Measurements from ENCODE around the gene GPAM.
"Not testable (repeated sequence)": the region's sequence is repeated elsewhere in the genome, so short reads cannot be mapped to it uniquely, and the experiment has no call there.

The GPAM gene

GRCh38 chr10:112214298-112214926, 30.8 kb upstream of the GPAM start:
- no peak for DNase-seq

- DNase-seq, result no peak
Measured at GRCh38 chr10:112213836-112214235, 30.3 kb upstream of the GPAM start.

GRCh38 chr10:112213098-112213823, 29.7 kb upstream of the GPAM start:
- DNase-seq, result no peak

- no peak for DNase-seq
Measured at GRCh38 chr10:112210666-112211065, 27.1 kb upstream of the GPAM start.

GRCh38 chr10:112209684-112210131, 26.1 kb upstream of the GPAM start:
- DNase-seq, result no peak

- no peak for DNase-seq
Measured at GRCh38 chr10:112208997-112209396, 25.4 kb upstream of the GPAM start.

- DNase-seq, result no peak
Measured at GRCh38 chr10:112208292-112208691, 24.7 kb upstream of the GPAM start.

- DNase-seq, result no peak
Measured at GRCh38 chr10:112203328-112204076, 19.9 kb upstream of the GPAM start.

GRCh38 chr10:112202561-112203241, 19.1 kb upstream of the GPAM start:
- no peak for DNase-seq

- DNase-seq, result no peak
Measured at GRCh38 chr10:112202076-112202475, 18.5 kb upstream of the GPAM start.

- DNase-seq, result no peak
Measured at GRCh38 chr10:112201334-112201733, 17.8 kb upstream of the GPAM start.

GRCh38 chr10:112200259-112200658, 16.7 kb upstream of the GPAM start:
- not testable (repeated sequence) for DNase-seq

GRCh38 chr10:112197662-112198061, 14.1 kb upstream of the GPAM start:
- not testable (repeated sequence) for DNase-seq

- no peak for DNase-seq
Measured at GRCh38 chr10:112195224-112195623, 11.7 kb upstream of the GPAM start.

- no peak for DNase-seq
Measured at GRCh38 chr10:112191791-112192190, 8.2 kb upstream of the GPAM start.

GRCh38 chr10:112191041-112191590, 7.6 kb upstream of the GPAM start:
- DNase-seq, result no peak

- no peak for DNase-seq
Measured at GRCh38 chr10:112189465-112189864, 5.9 kb upstream of the GPAM start.

GRCh38 chr10:112187527-112187926, 4.0 kb upstream of the GPAM start:
- no peak for DNase-seq

GRCh38 chr10:112185959-112186358, 2.4 kb upstream of the GPAM start:
- no peak for DNase-seq

- no peak for DNase-seq
Measured at GRCh38 chr10:112184379-112184778, 814 bp upstream of the GPAM start.

GRCh38 chr10:112184052-112184371, 447 bp upstream of the GPAM start:
- no peak for DNase-seq

GRCh38 chr10:112182784-112183328, 709 bp downstream of the GPAM start:
- DNase-seq, result no peak

- DNase-seq, result no peak
Measured at GRCh38 chr10:112177247-112177646, 6.3 kb downstream of the GPAM start.
